Adrenal gland (tissue), 12 donors: ENCODE results near the gene NEO1. TPM values are rescaled to one million over a fixed set of nuclear protein-coding genes. Genes with fewer than 3 reads are reported as not detected.

Experiments used
- DNase-seq, 7 donors: peaks; one replicate each; pipeline ENCODE4 v3.0.0-alpha.2; 2019 to 2020
- H3K27ac ChIP-seq, 5 donors: fragments of 200-600 bp; sonication (generic) in 4 of 5; 1 replicate in 3 of 5; 2 replicates in 2 of 5; pipeline versions ENCODE4 v1.5.1 to v1.8.0; 2016 to 2020; ENCODE audit warnings: mild to moderate bottlenecking in 1 of 5
- H3K27me3 ChIP-seq: fragments of 200-600 bp; 2 replicates; pipeline ENCODE4 v1.8.0; 2021
- H3K36me3 ChIP-seq, 2 donors: fragments of 200-600 bp; replicated peaks in 1 of 2; 1 replicate in 1 of 2; 2 replicates in 1 of 2; pipeline versions ENCODE4 v1.5.1 to v1.8.0; 2018 to 2022
- H3K4me1 ChIP-seq, 2 donors: fragments of 200-600 bp; replicated peaks in 1 of 2; 1 replicate in 1 of 2; 2 replicates in 1 of 2; pipeline versions ENCODE4 v1.5.1 to v1.8.0; 2018 to 2021
- H3K4me3 ChIP-seq, 4 donors: fragments of 200-600 bp; sonication (generic) in 3 of 4; one replicate each; pipeline ENCODE4 v1.5.1; 2016 to 2018
- H3K9me3 ChIP-seq, 3 donors: fragments of 200-600 bp; sonication (generic) in 1 of 3; replicated peaks in 1 of 3; 1 replicate in 2 of 3; 2 replicates in 1 of 3; pipeline versions ENCODE4 v1.5.1 to v1.8.0; 2016 to 2021
- CTCF ChIP-seq, 6 experiments: fragments of 450-650 bp in 4 of 6; fragments of 200-600 bp in 2 of 6; sonication (generic) in 1 of 6; IDR thresholded peaks; 1 replicate in 5 of 6; 2 replicates in 1 of 6; pipeline versions ENCODE4 v1.5.1 to v1.8.0; 2016 to 2021; ENCODE audit warnings: antibody characterized with exemption in 6 of 6, mild to moderate bottlenecking in 2 of 6, moderate library complexity in 1 of 6
- POLR2A ChIP-seq, 2 donors: fragments of 450-650 bp; IDR thresholded peaks; one replicate each; pipeline ENCODE4 v1.6.1; 2017; ENCODE audit warnings: antibody characterized with exemption in 2 of 2, mild to moderate bottlenecking in 2 of 2, moderate library complexity in 1 of 2
- WGBS, 4 donors: extraction: QIAGEN DNeasy Blood & Tissue Kit in 2 of 4; methylation state at CpG; one replicate each; pipeline versions ENCODE4 v1.1.5 to v1.1.7; 2013 to 2017; 5-methylcytosine and 5-hydroxymethylcytosine counted together
- intact Hi-C, 2 donors: fragments of 100-400 bp; cut with DNase I; formaldehyde crosslinking; loops; one replicate each; pipeline versions ENCODE4 v1.14.1 to v1.15.0; 2022 to 2023
- polyA plus RNA-seq, 3 donors: library from polyadenylated mRNA; stranded (reverse); fragments of 200-250 nt in 2 of 3; fragments of 350-450 nt in 1 of 3; fragmentation: Illumina TruSeq in 1 of 3; extraction: RNeasy Lipid Tissue Mini Kit (QIAGEN cat#74804) in 1 of 3; gene quantifications; one replicate each; pipeline ENCODE4 v1.2.3, GENCODE V29; 2013 to 2014
- total RNA-seq, 9 donors: library from RNA; depleted of rRNA in 4 of 9; stranded (reverse); fragments of >200 nt in 4 of 9; fragments of 120-200 nt in 1 of 9; fragmentation: NEBNext Ultra II Directional in 1 of 9; extraction: Animal tissue kit (Norgen Biotek cat#: 25700) in 1 of 9; gene quantifications; one replicate each; pipeline versions ENCODE4 v1.1.0 to v1.2.4, GENCODE V29; 2013 to 2023
- donor health status: healthy with polysubstance abuse.
- donor health status: Bipolar disorder and iron deficiency.
- donor health status: DM: yes; HTN: yes; CAD: no.
- donor health status: DM: no; HTN: no; CAD: no.
- donor health status: DM: no; HTN: no; CAD: no.
- donor health status: DM: yes; HTN: yes; CAD: no.

The NEO1 gene
- total and polyA plus RNA-seq, 12 donors = 5.7 to 28.6 (median 17.1) TPM

GRCh38 chr15:73319460-73320245 is 267.4 kb downstream of the NEO1 start:
- TF ChIP-seq POLR2A (IDR thresholded peaks at IDR 0.05) (no peak), CTCF (IDR thresholded peaks at IDR 0.05) (no peak)
- Histone ChIP-seq H3K4me1 (no peaks in the 10 kb centered on the region), H3K36me3 (no peaks in the 10 kb centered on the region), H3K9me3 (no peaks in the 10 kb centered on the region), H3K27me3 (no peaks in the 10 kb centered on the region), H3K4me3 (no peak overlapping the region), H3K27ac (no peak overlapping the region)
- no peak for DNase-seq
- 73 to 82% (median 78%) methylated on average over 8 of the region's 8 CpGs for WGBS, 4 donors
- intact Hi-C loops = no loop called here

GRCh38 chr15:73320619-73321180 is 268.4 kb downstream of the NEO1 start:
- TF ChIP-seq CTCF (IDR thresholded peaks at IDR 0.05) = no peak
- TF ChIP-seq POLR2A (IDR thresholded peaks at IDR 0.05) = no peak
- no peak overlapping the region for H3K27ac ChIP-seq
- intact Hi-C loops = no loop called here
- H3K4me3 ChIP-seq = no peak overlapping the region
- no peak for DNase-seq
- H3K27me3 ChIP-seq = no peaks in the 10 kb centered on the region
- 87 to 96% (median 94%) methylated on average over 3 of the region's 3 CpGs for WGBS, 4 donors
- H3K9me3 ChIP-seq = no peaks in the 10 kb centered on the region
- no peaks in the 10 kb centered on the region for H3K36me3 ChIP-seq
- no peaks in the 10 kb centered on the region for H3K4me1 ChIP-seq

- 83 to 87% (median 83%) methylated on average over 17 of the region's 17 CpGs for WGBS, 4 donors
- Histone ChIP-seq H3K36me3 (no peaks in the 10 kb centered on the region), H3K27ac (no peak overlapping the region), H3K4me3 (no peak overlapping the region), H3K27me3 (no peaks in the 10 kb centered on the region), H3K9me3 (no peaks in the 10 kb centered on the region), H3K4me1 (no peaks in the 10 kb centered on the region)
- intact Hi-C loops = no loop called here
- TF ChIP-seq POLR2A (IDR thresholded peaks at IDR 0.05) (no peak), CTCF (IDR thresholded peaks at IDR 0.05) (no peak)
- no peak for DNase-seq
Measured at GRCh38 chr15:73321496-73322450, 269.5 kb downstream of the NEO1 start.
